GM12878 (cell line): ENCODE data around the gene TRIM26. TPM values are rescaled to one million over a fixed set of nuclear protein-coding genes. Genes with fewer than 3 reads are reported as not detected.

ENCODE experiments used
- BACH1 ChIP-seq: fragments of 450-650 bp; IDR thresholded peaks from 2 replicates; pipeline ENCODE4 v1.6.1; 2017; ENCODE audit warnings: mild to moderate bottlenecking, borderline replicate concordance
- CHD4 ChIP-seq: fragments of 200-600 bp; sonication (generic); IDR thresholded peaks from 2 replicates; pipeline ENCODE4 v1.6.1; 2016; ENCODE audit warnings: mild to moderate bottlenecking
- EED ChIP-seq: sonication (generic); IDR thresholded peaks from 2 replicates; pipeline ENCODE4 v1.6.1; 2016; ENCODE audit warnings: antibody characterized with exemption, low read depth
- IKZF2 ChIP-seq, 2 experiments: fragments of 450-650 bp; IDR thresholded peaks; 2 replicates each; pipeline ENCODE4 v1.6.1; 2017; ENCODE audit warnings: mild to moderate bottlenecking in 2 of 2, moderate library complexity in 2 of 2
- MEF2A ChIP-seq: IDR thresholded peaks from 2 replicates; pipeline ENCODE4 v1.6.1; 2011; ENCODE audit warnings: low read depth, mild to moderate bottlenecking, low read length, moderate library complexity; ENCODE audit not compliant: insufficient read depth
- MEF2B ChIP-seq: fragments of 450-650 bp; IDR thresholded peaks from 2 replicates; pipeline ENCODE4 v1.6.1; 2018; ENCODE audit warnings: mild to moderate bottlenecking, moderate library complexity; ENCODE audit not compliant: partially characterized antibody, poor library complexity, severe bottlenecking
- MTA2 ChIP-seq: fragments of 450-650 bp; IDR thresholded peaks from 2 replicates; pipeline ENCODE4 v1.6.1; 2016; ENCODE audit warnings: low read depth, mild to moderate bottlenecking, moderate library complexity
- NBN ChIP-seq: fragments of 450-650 bp; IDR thresholded peaks from 2 replicates; pipeline ENCODE4 v1.6.1; 2016
- RB1 ChIP-seq: fragments of 450-650 bp; formaldehyde crosslinking; IDR thresholded peaks from 2 replicates; pipeline ENCODE4 v1.6.1; 2017; ENCODE audit warnings: mild to moderate bottlenecking, borderline replicate concordance
- SMARCA5 ChIP-seq: fragments of 450-650 bp; IDR thresholded peaks from 2 replicates; pipeline ENCODE4 v1.6.1; 2017; ENCODE audit warnings: mild to moderate bottlenecking
- SRF ChIP-seq, 2 experiments: IDR thresholded peaks; 2 replicates each; pipeline ENCODE4 v1.6.1; 2011; ENCODE audit warnings: low read depth in 2 of 2, low read length in 2 of 2, mild to moderate bottlenecking in 1 of 2, moderate library complexity in 1 of 2
- TBL1XR1 ChIP-seq: IDR thresholded peaks from 2 replicates; pipeline ENCODE4 v1.6.1; 2012; ENCODE audit warnings: low read depth, low read length, improper control_type of control experiment
- TCF12 ChIP-seq: IDR thresholded peaks from 2 replicates; pipeline ENCODE4 v1.6.1; 2011; ENCODE audit warnings: low read depth, mild to moderate bottlenecking, low read length
- TCF3 ChIP-seq: IDR thresholded peaks from 2 replicates; pipeline ENCODE4 v1.6.1; 2012; ENCODE audit warnings: low read depth, mild to moderate bottlenecking, low read length, borderline replicate concordance; ENCODE audit not compliant: insufficient read depth
- polyA plus RNA-seq, 11 experiments: library from polyadenylated mRNA; depleted of rRNA in 4 of 11; unstranded in 6 of 11; stranded (reverse) in 5 of 11; fragments of >200 nt; fragmentation: Nextera tagmentation in 4 of 11; fragmentation: Illumina TruSeq in 1 of 11; extraction: Ambion mirVana in 4 of 11; extraction: Trizol in 1 of 11; gene quantifications; 1 replicate in 1 of 11; 2 replicates in 10 of 11; pipeline versions ENCODE4 v1.2.1 to v1.2.3, GENCODE V29; 2011 to 2016; ENCODE audit warnings: inconsistent platforms in 2 of 11, missing spikeins in 2 of 11, low read depth in 1 of 11
- total RNA-seq, 4 experiments: library from RNA; depleted of rRNA in 3 of 4; stranded (reverse); fragments of >200 nt in 3 of 4; fragmentation: Illumina TruSeq in 1 of 4; extraction: Trizol in 1 of 4; gene quantifications; 2 replicates each; pipeline versions ENCODE4 v1.2.1 to v1.2.3, GENCODE V29; 2013 to 2021
- TF ChIP-seq, protein P1 (sequence below): IDR thresholded peaks from 2 replicates; pipeline ENCODE4 v1.6.1; 2011; ENCODE audit warnings: mild to moderate bottlenecking, low read depth, low read length, moderate library complexity; ENCODE audit not compliant: insufficient replicate concordance
- TF ChIP-seq, protein P2 (sequence below): fragments of 450-650 bp; IDR thresholded peaks from 2 replicates; pipeline ENCODE4 v1.6.1; 2017; ENCODE audit warnings: mild to moderate bottlenecking, moderate library complexity
- TF ChIP-seq, protein P3 (sequence below): fragments of 450-650 bp; IDR thresholded peaks from 2 replicates; pipeline ENCODE4 v1.6.1; 2017; ENCODE audit warnings: low read depth, mild to moderate bottlenecking, moderate library complexity
- TF ChIP-seq, protein P4 (sequence below): IDR thresholded peaks from 2 replicates; pipeline ENCODE4 v1.6.1; 2011; ENCODE audit warnings: borderline replicate concordance, low read depth, mild to moderate bottlenecking, moderate library complexity, low read length; ENCODE audit not compliant: insufficient read depth, poor library complexity, severe bottlenecking

TRIM26 gene
- total and polyA plus RNA-seq, 10 of the 15 experiments (the other 5 are each of a cell fraction or from before 2014, with no cell fraction given): 13.1 to 79.6 (median 63.6) TPM

DNA sequence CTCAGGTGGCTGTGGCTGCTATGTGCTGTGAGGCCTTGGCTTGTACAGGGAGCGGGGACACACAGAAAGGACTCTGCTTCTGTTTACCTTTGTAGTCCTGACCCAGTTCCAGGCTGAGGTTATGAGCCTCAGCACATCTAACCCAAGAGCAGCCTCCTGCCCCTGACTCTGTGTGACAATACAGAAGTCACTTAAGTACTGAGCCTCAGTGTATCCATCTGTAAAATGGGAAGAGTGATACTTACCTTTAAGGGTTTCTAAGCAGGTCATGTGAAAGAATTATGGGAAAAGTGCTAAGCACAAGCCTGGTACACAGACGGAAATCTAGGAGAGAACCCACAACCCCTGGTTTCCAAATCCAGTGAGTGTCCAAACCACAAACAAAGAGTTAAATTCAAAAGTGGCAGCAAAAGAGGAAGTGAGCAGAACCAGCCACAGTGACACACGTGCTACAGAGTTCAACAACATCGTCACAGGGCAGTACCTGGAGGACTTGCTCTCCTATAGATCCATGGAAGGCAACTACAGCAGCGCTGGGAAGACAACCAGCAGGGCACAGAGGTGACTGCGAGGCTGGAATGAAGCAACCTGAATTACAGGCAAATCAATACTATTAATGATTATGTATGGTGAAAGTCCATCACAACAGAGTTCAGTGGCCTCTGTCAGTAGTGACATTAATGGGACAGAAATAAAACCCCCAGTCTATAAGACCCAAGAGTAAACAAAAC lies 12.5 kb downstream of the TRIM26 start (continued):
- TF ChIP-seq, protein P1, sequence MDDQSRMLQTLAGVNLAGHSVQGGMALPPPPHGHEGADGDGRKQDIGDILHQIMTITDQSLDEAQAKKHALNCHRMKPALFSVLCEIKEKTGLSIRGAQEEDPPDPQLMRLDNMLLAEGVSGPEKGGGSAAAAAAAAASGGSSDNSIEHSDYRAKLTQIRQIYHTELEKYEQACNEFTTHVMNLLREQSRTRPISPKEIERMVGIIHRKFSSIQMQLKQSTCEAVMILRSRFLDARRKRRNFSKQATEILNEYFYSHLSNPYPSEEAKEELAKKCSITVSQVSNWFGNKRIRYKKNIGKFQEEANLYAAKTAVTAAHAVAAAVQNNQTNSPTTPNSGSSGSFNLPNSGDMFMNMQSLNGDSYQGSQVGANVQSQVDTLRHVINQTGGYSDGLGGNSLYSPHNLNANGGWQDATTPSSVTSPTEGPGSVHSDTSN: no peak
- TF ChIP-seq IKZF2 (IDR thresholded peaks at IDR 0.05): peak; percentile 98
- no peak for TF ChIP-seq SRF (IDR thresholded peaks at IDR 0.05; ENCODE audit: low read depth in 2 of 2, low read length in 2 of 2)
- TF ChIP-seq TCF3: no peak
- TF ChIP-seq MTA2: peak; percentile 84
- TF ChIP-seq RB1: no peak
- TF ChIP-seq NBN: peak; percentile 63; the same call in 1 of the 2 replicates
- TF ChIP-seq TCF12: no peak
- TF ChIP-seq, protein P2, sequence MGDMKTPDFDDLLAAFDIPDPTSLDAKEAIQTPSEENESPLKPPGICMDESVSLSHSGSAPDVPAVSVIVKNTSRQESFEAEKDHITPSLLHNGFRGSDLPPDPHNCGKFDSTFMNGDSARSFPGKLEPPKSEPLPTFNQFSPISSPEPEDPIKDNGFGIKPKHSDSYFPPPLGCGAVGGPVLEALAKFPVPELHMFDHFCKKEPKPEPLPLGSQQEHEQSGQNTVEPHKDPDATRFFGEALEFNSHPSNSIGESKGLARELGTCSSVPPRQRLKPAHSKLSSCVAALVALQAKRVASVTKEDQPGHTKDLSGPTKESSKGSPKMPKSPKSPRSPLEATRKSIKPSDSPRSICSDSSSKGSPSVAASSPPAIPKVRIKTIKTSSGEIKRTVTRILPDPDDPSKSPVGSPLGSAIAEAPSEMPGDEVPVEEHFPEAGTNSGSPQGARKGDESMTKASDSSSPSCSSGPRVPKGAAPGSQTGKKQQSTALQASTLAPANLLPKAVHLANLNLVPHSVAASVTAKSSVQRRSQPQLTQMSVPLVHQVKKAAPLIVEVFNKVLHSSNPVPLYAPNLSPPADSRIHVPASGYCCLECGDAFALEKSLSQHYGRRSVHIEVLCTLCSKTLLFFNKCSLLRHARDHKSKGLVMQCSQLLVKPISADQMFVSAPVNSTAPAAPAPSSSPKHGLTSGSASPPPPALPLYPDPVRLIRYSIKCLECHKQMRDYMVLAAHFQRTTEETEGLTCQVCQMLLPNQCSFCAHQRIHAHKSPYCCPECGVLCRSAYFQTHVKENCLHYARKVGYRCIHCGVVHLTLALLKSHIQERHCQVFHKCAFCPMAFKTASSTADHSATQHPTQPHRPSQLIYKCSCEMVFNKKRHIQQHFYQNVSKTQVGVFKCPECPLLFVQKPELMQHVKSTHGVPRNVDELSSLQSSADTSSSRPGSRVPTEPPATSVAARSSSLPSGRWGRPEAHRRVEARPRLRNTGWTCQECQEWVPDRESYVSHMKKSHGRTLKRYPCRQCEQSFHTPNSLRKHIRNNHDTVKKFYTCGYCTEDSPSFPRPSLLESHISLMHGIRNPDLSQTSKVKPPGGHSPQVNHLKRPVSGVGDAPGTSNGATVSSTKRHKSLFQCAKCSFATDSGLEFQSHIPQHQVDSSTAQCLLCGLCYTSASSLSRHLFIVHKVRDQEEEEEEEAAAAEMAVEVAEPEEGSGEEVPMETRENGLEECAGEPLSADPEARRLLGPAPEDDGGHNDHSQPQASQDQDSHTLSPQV: no peak
- TF ChIP-seq, protein P3, sequence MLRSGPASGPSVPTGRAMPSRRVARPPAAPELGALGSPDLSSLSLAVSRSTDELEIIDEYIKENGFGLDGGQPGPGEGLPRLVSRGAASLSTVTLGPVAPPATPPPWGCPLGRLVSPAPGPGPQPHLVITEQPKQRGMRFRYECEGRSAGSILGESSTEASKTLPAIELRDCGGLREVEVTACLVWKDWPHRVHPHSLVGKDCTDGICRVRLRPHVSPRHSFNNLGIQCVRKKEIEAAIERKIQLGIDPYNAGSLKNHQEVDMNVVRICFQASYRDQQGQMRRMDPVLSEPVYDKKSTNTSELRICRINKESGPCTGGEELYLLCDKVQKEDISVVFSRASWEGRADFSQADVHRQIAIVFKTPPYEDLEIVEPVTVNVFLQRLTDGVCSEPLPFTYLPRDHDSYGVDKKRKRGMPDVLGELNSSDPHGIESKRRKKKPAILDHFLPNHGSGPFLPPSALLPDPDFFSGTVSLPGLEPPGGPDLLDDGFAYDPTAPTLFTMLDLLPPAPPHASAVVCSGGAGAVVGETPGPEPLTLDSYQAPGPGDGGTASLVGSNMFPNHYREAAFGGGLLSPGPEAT: peak; percentile 89
- peak; percentile 75; the same call in 1 of the 2 replicates for TF ChIP-seq SMARCA5
- 0 out of 2 replicates have a peak, but pooled peaks have one; percentile 62 for TF ChIP-seq CHD4
- TF ChIP-seq, protein P4, sequence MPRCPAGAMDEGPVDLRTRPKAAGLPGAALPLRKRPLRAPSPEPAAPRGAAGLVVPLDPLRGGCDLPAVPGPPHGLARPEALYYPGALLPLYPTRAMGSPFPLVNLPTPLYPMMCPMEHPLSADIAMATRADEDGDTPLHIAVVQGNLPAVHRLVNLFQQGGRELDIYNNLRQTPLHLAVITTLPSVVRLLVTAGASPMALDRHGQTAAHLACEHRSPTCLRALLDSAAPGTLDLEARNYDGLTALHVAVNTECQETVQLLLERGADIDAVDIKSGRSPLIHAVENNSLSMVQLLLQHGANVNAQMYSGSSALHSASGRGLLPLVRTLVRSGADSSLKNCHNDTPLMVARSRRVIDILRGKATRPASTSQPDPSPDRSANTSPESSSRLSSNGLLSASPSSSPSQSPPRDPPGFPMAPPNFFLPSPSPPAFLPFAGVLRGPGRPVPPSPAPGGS: no peak
- TF ChIP-seq BACH1: 0 out of 2 replicates have a peak, but pooled peaks have one; percentile 33
- TF ChIP-seq MEF2B: peak; percentile 56
- TF ChIP-seq TBL1XR1: peak; percentile 51; the same call in 1 of the 2 replicates
- peak; percentile 95 for TF ChIP-seq EED
- peak; percentile 62; the same call in 1 of the 2 replicates for TF ChIP-seq MEF2A
